Measurements from ENCODE around the gene KDM3A.

The KDM3A gene

DNA sequence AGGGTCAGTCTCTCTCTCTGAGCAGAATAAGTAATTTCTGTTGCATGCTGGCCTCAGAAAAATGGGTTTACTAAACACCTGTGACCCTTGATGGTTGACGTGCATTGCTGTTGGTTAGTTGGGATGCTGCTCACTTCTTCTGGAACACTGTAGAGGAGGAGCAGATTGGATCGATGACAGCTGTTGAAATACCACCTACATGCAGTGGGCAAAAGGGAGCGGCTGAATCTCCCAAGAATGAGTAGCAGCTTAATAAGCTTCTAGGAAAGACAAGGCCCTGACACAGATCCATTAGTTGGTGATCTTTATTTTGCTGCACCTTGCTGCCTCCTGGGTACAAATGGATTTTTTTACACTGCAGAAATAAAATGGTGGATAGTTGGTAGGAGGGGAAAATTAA, 43.2 kb downstream of the KDM3A start:
- H3K4me3 ChIP-seq (ENCODE audit: low read depth, low read length): no peak overlapping the region
- no peak for DNase-seq (ENCODE audit: low read depth)
- TF ChIP-seq, protein P1, sequence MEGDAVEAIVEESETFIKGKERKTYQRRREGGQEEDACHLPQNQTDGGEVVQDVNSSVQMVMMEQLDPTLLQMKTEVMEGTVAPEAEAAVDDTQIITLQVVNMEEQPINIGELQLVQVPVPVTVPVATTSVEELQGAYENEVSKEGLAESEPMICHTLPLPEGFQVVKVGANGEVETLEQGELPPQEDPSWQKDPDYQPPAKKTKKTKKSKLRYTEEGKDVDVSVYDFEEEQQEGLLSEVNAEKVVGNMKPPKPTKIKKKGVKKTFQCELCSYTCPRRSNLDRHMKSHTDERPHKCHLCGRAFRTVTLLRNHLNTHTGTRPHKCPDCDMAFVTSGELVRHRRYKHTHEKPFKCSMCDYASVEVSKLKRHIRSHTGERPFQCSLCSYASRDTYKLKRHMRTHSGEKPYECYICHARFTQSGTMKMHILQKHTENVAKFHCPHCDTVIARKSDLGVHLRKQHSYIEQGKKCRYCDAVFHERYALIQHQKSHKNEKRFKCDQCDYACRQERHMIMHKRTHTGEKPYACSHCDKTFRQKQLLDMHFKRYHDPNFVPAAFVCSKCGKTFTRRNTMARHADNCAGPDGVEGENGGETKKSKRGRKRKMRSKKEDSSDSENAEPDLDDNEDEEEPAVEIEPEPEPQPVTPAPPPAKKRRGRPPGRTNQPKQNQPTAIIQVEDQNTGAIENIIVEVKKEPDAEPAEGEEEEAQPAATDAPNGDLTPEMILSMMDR (IDR thresholded peaks at IDR 0.05; ENCODE audit: low read depth, low read length, missing control alignments): no peak

DNA sequence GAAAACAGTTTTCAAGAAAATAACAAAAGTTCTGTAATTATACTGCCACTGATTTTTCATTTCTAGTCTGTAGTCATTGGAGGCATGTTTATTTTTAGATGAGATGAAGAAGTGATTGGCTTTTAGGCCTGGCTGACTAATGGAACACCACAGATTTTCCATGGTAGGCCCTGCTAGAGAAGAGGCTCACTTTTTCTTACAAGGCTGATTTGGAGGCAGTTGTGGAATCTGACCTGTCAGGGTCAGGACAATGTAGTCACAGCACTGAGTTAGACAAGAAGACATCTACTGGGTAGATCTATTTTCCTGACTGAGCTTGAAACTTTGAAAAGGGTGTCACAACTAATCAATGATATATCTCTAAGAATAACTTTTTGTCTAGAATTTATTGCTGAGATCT, 43.9 kb downstream of the KDM3A start:
- H3K4me3 ChIP-seq (ENCODE audit: low read depth, low read length): no peak overlapping the region
- TF ChIP-seq, protein P1 (IDR thresholded peaks at IDR 0.05; ENCODE audit: low read depth, low read length, missing control alignments): no peak
- DNase-seq (ENCODE audit: low read depth): no peak

DNA sequence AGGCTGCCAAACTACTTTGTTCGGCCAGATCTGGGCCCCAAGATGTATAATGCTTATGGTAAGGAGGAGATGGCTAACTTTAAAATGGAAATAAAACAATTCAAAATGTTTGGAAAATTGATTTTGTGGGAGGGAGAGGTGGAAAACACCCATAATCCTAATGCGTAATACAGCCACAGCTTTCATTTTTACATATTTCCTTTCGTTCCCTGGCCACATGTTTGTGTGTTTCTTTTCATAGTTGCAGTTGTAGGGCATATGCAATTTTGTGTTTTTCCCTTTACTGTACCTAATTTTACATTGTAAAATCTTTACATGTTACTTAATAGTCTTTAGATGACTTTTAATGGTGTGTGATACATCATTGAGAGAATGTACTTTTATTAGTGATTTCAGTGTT, 44.6 kb downstream of the KDM3A start:
- no peak overlapping the region for H3K4me3 ChIP-seq (ENCODE audit: low read depth, low read length)
- DNase-seq (ENCODE audit: low read depth): no peak
- TF ChIP-seq, protein P1 (IDR thresholded peaks at IDR 0.05; ENCODE audit: low read depth, low read length, missing control alignments): no peak

DNA sequence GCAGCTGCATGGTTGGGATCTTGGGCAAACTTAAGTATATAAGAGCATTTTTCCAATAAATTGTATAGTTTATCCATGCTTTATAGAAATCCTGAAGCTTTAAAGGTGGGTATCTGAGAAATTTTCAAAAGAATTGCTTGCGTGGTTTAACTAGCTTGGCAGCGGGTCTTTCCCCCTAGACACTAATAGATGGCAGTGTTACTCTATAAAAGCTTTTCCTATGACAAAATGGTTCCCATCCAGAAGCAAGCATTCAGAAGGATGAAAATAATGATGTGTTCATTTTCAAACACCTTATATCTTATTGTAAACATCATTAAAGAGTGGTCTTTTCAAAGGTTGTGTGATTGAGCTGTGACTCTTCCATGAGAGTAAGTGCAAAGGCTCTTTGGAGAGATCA, 45.9 kb downstream of the KDM3A start:
- DNase-seq (ENCODE audit: low read depth): no peak
- TF ChIP-seq, protein P1 (IDR thresholded peaks at IDR 0.05; ENCODE audit: low read depth, low read length, missing control alignments): no peak

DNA sequence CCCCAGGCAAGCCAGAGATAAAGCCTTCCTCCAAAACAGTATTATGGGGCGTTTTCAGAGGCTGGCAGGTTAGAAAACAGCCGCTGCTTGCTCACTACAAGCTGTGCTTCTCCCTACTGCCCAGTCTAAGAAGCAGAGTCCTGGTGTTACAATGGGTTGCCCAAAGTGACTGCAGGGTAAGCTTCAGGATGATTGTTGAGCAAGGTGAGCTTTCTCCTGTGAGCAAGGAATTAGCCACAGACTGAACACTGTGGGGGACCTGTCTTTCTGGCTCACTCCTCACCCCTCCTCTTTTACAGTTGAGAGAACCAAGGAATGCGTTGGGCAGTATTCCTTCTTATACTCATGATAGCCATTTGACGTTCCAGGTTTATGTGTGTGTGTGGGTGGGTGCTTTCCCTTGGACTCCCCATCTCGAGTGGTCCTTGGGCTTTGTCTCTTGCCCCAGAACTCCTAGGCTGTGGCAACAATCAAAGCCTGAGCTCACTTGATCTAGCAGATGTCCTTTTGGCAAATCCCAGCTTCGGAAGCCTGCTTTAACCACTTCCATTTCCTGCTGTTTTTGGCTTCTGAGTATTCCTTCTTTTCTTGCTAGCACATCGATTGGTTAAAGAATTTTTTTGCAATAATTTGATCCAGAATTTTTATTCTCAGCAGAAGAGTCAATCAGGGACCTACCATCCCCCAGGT, 47.5 kb downstream of the KDM3A start:
- TF ChIP-seq, protein P1 (IDR thresholded peaks at IDR 0.05; ENCODE audit: low read depth, low read length, missing control alignments): no peak
- H3K4me3 ChIP-seq (ENCODE audit: low read depth, low read length): no peak overlapping the region
- no peak for DNase-seq (ENCODE audit: low read depth)

More for the DNA sequence above, 45.9 kb downstream of the KDM3A start:
- H3K4me3 ChIP-seq (ENCODE audit: low read depth, low read length): no peak overlapping the region

DNA sequence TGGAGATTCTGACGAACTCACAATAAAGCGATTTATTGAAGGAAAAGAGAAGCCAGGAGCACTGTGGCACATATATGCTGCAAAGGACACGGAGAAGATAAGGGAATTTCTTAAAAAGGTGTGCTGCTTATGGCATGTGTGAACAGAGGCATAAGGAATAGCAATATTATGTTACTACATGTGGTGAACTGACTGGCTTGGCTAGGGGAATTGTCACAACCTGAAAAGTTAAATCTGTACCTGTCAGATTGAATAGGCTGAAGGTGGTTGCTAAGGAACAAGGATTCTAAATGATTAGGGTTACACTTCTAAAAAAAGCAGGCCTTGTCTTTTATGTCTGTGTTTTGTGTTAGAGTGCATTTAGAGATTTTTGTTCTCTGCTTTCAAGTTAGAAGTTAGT, 48.4 kb downstream of the KDM3A start:
- DNase-seq (ENCODE audit: low read depth): no peak
- TF ChIP-seq, protein P1 (IDR thresholded peaks at IDR 0.05; ENCODE audit: low read depth, low read length, missing control alignments): no peak
- no peak overlapping the region for H3K4me3 ChIP-seq (ENCODE audit: low read depth, low read length)

DNA sequence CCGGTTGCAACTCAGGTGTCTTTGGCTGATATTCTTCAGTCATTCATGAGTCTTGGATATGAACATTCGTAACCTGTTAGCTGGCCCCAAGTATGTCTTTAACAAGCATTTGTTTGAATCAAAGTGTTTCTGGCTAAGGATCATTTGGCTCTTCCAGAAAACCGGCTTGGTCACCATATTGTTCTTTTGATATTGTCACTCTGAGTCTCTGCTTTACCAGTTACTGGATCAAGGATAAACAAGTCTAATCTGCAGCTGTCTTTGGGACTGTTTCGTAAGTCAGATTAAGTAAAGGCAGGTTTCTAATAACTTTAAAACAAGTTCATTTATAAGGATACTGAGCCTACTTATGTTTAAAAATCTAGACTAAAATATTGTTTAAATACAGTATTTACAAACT, 49.1 kb downstream of the KDM3A start:
- DNase-seq (ENCODE audit: low read depth): no peak
- TF ChIP-seq, protein P1 (IDR thresholded peaks at IDR 0.05; ENCODE audit: low read depth, low read length, missing control alignments): no peak
- no peak overlapping the region for H3K4me3 ChIP-seq (ENCODE audit: low read depth, low read length)
